GM23338 (cell line): ENCODE measurements around the gene RNF34. TPM values are rescaled to one million over a fixed set of nuclear protein-coding genes. Genes with fewer than 3 reads are reported as not detected.
A peak's percentile ranks its signal among the peaks of the same experiment; 100 is the strongest.

ENCODE experiments used
- ATAC-seq: fragments of 200-7000 bp; cut with Tn5 transposase; 3 replicates; pipeline ENCODE4 v1.9.1; 2020
- DNase-seq: peaks from one replicate; pipeline ENCODE4 v3.0.0-alpha.2; 2015; ENCODE audit warnings: low spot score
- H2AFZ ChIP-seq: fragments of 200-600 bp; sonication (generic); 2 replicates; pipeline ENCODE4 v1.8.0; 2016; ENCODE audit warnings: antibody characterized with exemption, mild to moderate bottlenecking, moderate library complexity
- H3F3A ChIP-seq: fragments of 200-600 bp; sonication (generic); replicated peaks from 2 replicates; pipeline ENCODE4 v1.8.0; 2017; ENCODE audit warnings: antibody characterized with exemption, mixed run types, low read depth
- H3K27ac ChIP-seq: fragments of 200-600 bp; sonication (generic); 2 replicates; pipeline ENCODE4 v1.6.1; 2016; ENCODE audit warnings: low read depth
- H3K27me3 ChIP-seq: fragments of 200-600 bp; sonication (generic); 2 replicates; pipeline ENCODE4 v1.8.0; 2016; ENCODE audit warnings: mild to moderate bottlenecking, mixed run types, moderate library complexity; ENCODE audit not compliant: insufficient read depth
- H3K36me3 ChIP-seq: fragments of 200-600 bp; sonication (generic); 2 replicates; pipeline ENCODE4 v1.8.0; 2016; ENCODE audit warnings: mild to moderate bottlenecking; ENCODE audit not compliant: insufficient read depth
- H3K4me1 ChIP-seq: fragments of 200-600 bp; sonication (generic); 2 replicates; pipeline ENCODE4 v1.8.0; 2016; ENCODE audit warnings: mild to moderate bottlenecking, moderate library complexity; ENCODE audit not compliant: insufficient read depth
- H3K4me2 ChIP-seq: fragments of 200-600 bp; sonication (generic); 2 replicates; pipeline ENCODE4 v1.7.1; 2017; ENCODE audit warnings: mixed run types
- H3K4me3 ChIP-seq: fragments of 200-600 bp; sonication (generic); 2 replicates; pipeline ENCODE4 v1.6.1; 2016; ENCODE audit warnings: mixed run types
- H3K79me2 ChIP-seq: fragments of 200-600 bp; sonication (generic); replicated peaks from 2 replicates; pipeline ENCODE4 v1.8.0; 2017; ENCODE audit warnings: mild to moderate bottlenecking; ENCODE audit not compliant: insufficient read depth
- H3K9me2 ChIP-seq: fragments of 200-600 bp; sonication (generic); 2 replicates; pipeline ENCODE4 v1.8.0; 2017; ENCODE audit not compliant: insufficient read depth
- H4K20me1 ChIP-seq: fragments of 200-600 bp; sonication (generic); replicated peaks from 2 replicates; pipeline ENCODE4 v1.8.0; 2017; ENCODE audit warnings: mild to moderate bottlenecking; ENCODE audit not compliant: insufficient read depth
- H3K27ac Mint-ChIP-seq: 2 replicates; pipeline ENCODE4 v1.8.0; 2020; ENCODE audit warnings: inconsistent platforms, mild to moderate bottlenecking, moderate library complexity, mixed read lengths
- H3K27me3 Mint-ChIP-seq: 3 replicates; pipeline ENCODE4 v1.8.0; 2022; ENCODE audit warnings: low read depth, mild to moderate bottlenecking, moderate library complexity, mixed read lengths, inconsistent platforms; ENCODE audit not compliant: insufficient read depth, poor library complexity
- H3K36me3 Mint-ChIP-seq: 3 replicates; pipeline ENCODE4 v1.8.0; 2021; ENCODE audit warnings: low read depth, mild to moderate bottlenecking, inconsistent platforms, moderate library complexity, mixed read lengths
- H3K4me1 Mint-ChIP-seq: 3 replicates; pipeline ENCODE4 v1.8.0; 2020; ENCODE audit warnings: mild to moderate bottlenecking, inconsistent platforms, mixed read lengths
- H3K4me3 Mint-ChIP-seq: 3 replicates; pipeline ENCODE4 v1.8.0; 2021; ENCODE audit warnings: moderate library complexity, mild to moderate bottlenecking, inconsistent platforms, mixed read lengths
- H3K9me3 Mint-ChIP-seq: 3 replicates; pipeline ENCODE4 v1.8.0; 2020; ENCODE audit warnings: moderate library complexity, mild to moderate bottlenecking, inconsistent platforms, mixed read lengths
- CREB1 ChIP-seq: fragments of 250-450 bp; sonication (Bioruptor Pico); IDR thresholded peaks from 2 replicates; pipeline ENCODE4 v1.5.0; 2020; ENCODE audit warnings: low read depth, mild to moderate bottlenecking, moderate library complexity
- CTCF ChIP-seq, 2 experiments: fragments of 200-600 bp in 1 of 2; sonication (generic) in 1 of 2; conservative IDR thresholded peaks; 2 replicates each; pipeline versions ENCODE4 v1.5.1 to v1.6.1; 2016 to 2017; ENCODE audit warnings: antibody characterized with exemption in 2 of 2, low read depth in 2 of 2, mild to moderate bottlenecking in 2 of 2, moderate library complexity in 1 of 2
- ETS1 ChIP-seq: IDR thresholded peaks from 2 replicates; pipeline ENCODE4 v1.6.1; 2016; ENCODE audit warnings: antibody characterized with exemption
- EZH2 ChIP-seq: fragments of 200-600 bp; sonication (generic); IDR thresholded peaks from one replicate; pipeline ENCODE4 v1.8.0; 2017; ENCODE audit warnings: antibody characterized with exemption, mild to moderate bottlenecking, low read depth; ENCODE audit not compliant: unreplicated experiment
- NANOG ChIP-seq: IDR thresholded peaks from 2 replicates; pipeline ENCODE4 v1.6.1; 2016; ENCODE audit warnings: antibody characterized with exemption, borderline replicate concordance
- REST ChIP-seq: IDR thresholded peaks from one replicate; pipeline ENCODE4 v1.6.1; 2018; ENCODE audit warnings: antibody characterized with exemption; ENCODE audit not compliant: unreplicated experiment
- STAT1 ChIP-seq: IDR thresholded peaks from one replicate; pipeline ENCODE4 v1.6.1; 2016; ENCODE audit warnings: antibody characterized with exemption; ENCODE audit not compliant: unreplicated experiment
- ZNF114 ChIP-seq: fragments of 250-450 bp; sonication (Bioruptor Pico); IDR thresholded peaks from 2 replicates; pipeline ENCODE4 v1.5.0; 2020; ENCODE audit warnings: mild to moderate bottlenecking, moderate library complexity
- ZNF462 ChIP-seq: fragments of 250-450 bp; sonication (Bioruptor Pico); IDR thresholded peaks from 2 replicates; pipeline ENCODE4 v1.5.0; 2020; ENCODE audit warnings: mild to moderate bottlenecking, moderate library complexity
- polyA plus RNA-seq: library from polyadenylated mRNA; unstranded; fragments of >200 nt; fragmentation: Nextera tagmentation; extraction: Ambion mirVana; gene quantifications from 2 replicates; pipeline ENCODE4 v1.2.1, GENCODE V29; 2016
- total RNA-seq: library from RNA; depleted of rRNA; stranded (reverse); fragments of >200 nt; shearing (Covaris generic); gene quantifications from 2 replicates; pipeline ENCODE4 v1.2.3, GENCODE V29; 2014

Gene RNF34
- total and polyA plus RNA-seq, 2 experiments from 2014 or later, result 47.2 to 63.3 TPM

GRCh38 chr12:121364683-121365121 lies 35.2 kb upstream of the RNF34 start:
- no peak overlapping the region for H3K27ac ChIP-seq
- no peak for ATAC-seq
- no peak overlapping the region for H3K4me3 ChIP-seq
- H3K79me2 ChIP-seq, result no peaks in the 10 kb centered on the region
- no peaks in the 10 kb centered on the region for H3K4me1 ChIP-seq
- H3K36me3 ChIP-seq, result no peaks in the 10 kb centered on the region
- H3F3A ChIP-seq, result no peaks in the 10 kb centered on the region
- H3K36me3 Mint-ChIP-seq, result no peaks in the 10 kb centered on the region
- no peaks in the 10 kb centered on the region for H3K27me3 ChIP-seq
- no peaks in the 10 kb centered on the region for H3K4me1 Mint-ChIP-seq
- H2AFZ ChIP-seq, result no peak overlapping the region
- no peaks in the 10 kb centered on the region for H3K9me2 ChIP-seq
- no peak overlapping the region for H3K4me2 ChIP-seq
- H3K27ac Mint-ChIP-seq, result no peak overlapping the region
- TF ChIP-seq NANOG, result no peak
- TF ChIP-seq EZH2, result no peak
- TF ChIP-seq ZNF114, result no peak
- no peak for TF ChIP-seq ETS1
- TF ChIP-seq CTCF (conservative IDR thresholded peaks at IDR 0.05; ENCODE audit: low read depth in 2 of 2), result no peak
- TF ChIP-seq CREB1 (CRISPR knock-in tag), result no peak
- no peak for TF ChIP-seq REST
- TF ChIP-seq STAT1, result no peak
- no peaks in the 10 kb centered on the region for H3K9me3 Mint-ChIP-seq
- no peaks in the 10 kb centered on the region for H3K27me3 Mint-ChIP-seq
- no peaks in the 10 kb centered on the region for H4K20me1 ChIP-seq
- DNase-seq, result no peak
- no peak overlapping the region for H3K4me3 Mint-ChIP-seq

GRCh38 chr12:121365416-121366062 lies 34.4 kb upstream of the RNF34 start:
- Histone ChIP-seq H3K36me3 (no peaks in the 10 kb centered on the region), H3K79me2 (no peaks in the 10 kb centered on the region), H3K9me2 (no peaks in the 10 kb centered on the region), H3F3A (no peaks in the 10 kb centered on the region), H4K20me1 (no peaks in the 10 kb centered on the region), H3K4me2 (no peak overlapping the region), H3K4me1 (no peaks in the 10 kb centered on the region), H2AFZ (0 out of 2 replicates have a peak overlapping the region, but pooled peaks have one; percentile 14), H3K27ac (no peak overlapping the region), H3K27me3 (no peaks in the 10 kb centered on the region), H3K4me3 (no peak overlapping the region)
- no peak for DNase-seq
- Mint-ChIP-seq H3K4me1 (no peaks in the 10 kb centered on the region), H3K27me3 (no peaks in the 10 kb centered on the region), H3K9me3 (no peaks in the 10 kb centered on the region), H3K36me3 (no peaks in the 10 kb centered on the region), H3K4me3 (no peak overlapping the region), H3K27ac (no peak overlapping the region)
- no peak for ATAC-seq
- no peak for TF ChIP-seq CREB1 (CRISPR knock-in tag)
- no peak for TF ChIP-seq ZNF462
